ENCODE data around the gene CLCN1. TPM values are rescaled to one million over a fixed set of nuclear protein-coding genes. Genes with fewer than 3 reads are reported as not detected.

Gene CLCN1
- total RNA-seq, 1 experiment from 2014 or later = 0.13 TPM

GRCh38 chr7:143390104-143390772 lies 74.3 kb downstream of the CLCN1 start:
- no peak overlapping the region for H2BK120ac ChIP-seq (ENCODE audit: low read depth, low read length, poor library complexity, severe bottlenecking)
- peaks cover 45 to 74% (median 64%) of the 10 kb centered on the region in 3 experiments for H3K36me3 Mint-ChIP-seq (ENCODE audit: insufficient read depth in 1 of 3, low read depth in 3 of 3)
- no peaks in the 10 kb centered on the region; the same call in 1 of the 2 replicates for H3K27me3 Mint-ChIP-seq (ENCODE audit: low read depth)
- no peaks in the 10 kb centered on the region; the same call in 1 of the 2 replicates for H3K4me1 ChIP-seq (ENCODE audit: insufficient read depth, low read length)
- no peak overlapping the region for H2AFZ ChIP-seq (ENCODE audit: low read length)
- H3K9me3 Mint-ChIP-seq = no peaks in the 10 kb centered on the region
- peaks cover 1% of the 10 kb centered on the region for H4K20me1 ChIP-seq (ENCODE audit: control insufficient read depth, insufficient read depth, insufficient read length)
- H4K8ac ChIP-seq (replicated peaks; ENCODE audit: insufficient read length, low read depth, low read length) = no peak overlapping the region
- peaks cover 4 to 7% of the 10 kb centered on the region in 2 experiments for H3K4me1 Mint-ChIP-seq
- TF ChIP-seq CTCF (conservative IDR thresholded peaks at IDR 0.05) = no peak
- H3K27me3 ChIP-seq (ENCODE audit: insufficient read depth, low read length) = no peaks in the 10 kb centered on the region
- H3K4me2 ChIP-seq (ENCODE audit: insufficient read depth, insufficient read length, low read length) = no peak overlapping the region
- H3K27ac Mint-ChIP-seq = peak overlapping the region; percentile 45 to 92 (median 57); a peak in 3 of 7 replicates
- H3K4me3 Mint-ChIP-seq = no peak overlapping the region
- H4K91ac ChIP-seq (ENCODE audit: insufficient read length, low read depth, low read length) = no peak overlapping the region
- H3K18ac ChIP-seq (ENCODE audit: insufficient read length, low read depth, low read length) = no peak overlapping the region
- DNase-seq = peak; percentile 30
- no peak overlapping the region for H3K56ac ChIP-seq (ENCODE audit: insufficient read length, low read depth, low read length)
- H3K9ac ChIP-seq (ENCODE audit: extremely low read depth, insufficient read length, low read length) = no peak overlapping the region
- no peak overlapping the region for H2BK15ac ChIP-seq (ENCODE audit: low read depth, low read length)
- H2BK12ac ChIP-seq (ENCODE audit: insufficient read length, low read depth, low read length) = no peak overlapping the region
- H4K5ac ChIP-seq (ENCODE audit: insufficient read length, low read depth, low read length) = no peak overlapping the region
- H3K14ac ChIP-seq (ENCODE audit: insufficient read depth, low read length) = no peak overlapping the region
- H3T11ph ChIP-seq (ENCODE audit: low read length) = no peak overlapping the region
- H3K9me3 ChIP-seq (ENCODE audit: control insufficient read depth, low read depth, low read length) = no peaks in the 10 kb centered on the region
- no peak overlapping the region for H3K4ac ChIP-seq (ENCODE audit: low read depth, low read length)
- peaks cover 1% of the 10 kb centered on the region; the same call in 1 of the 2 replicates for H3K79me2 ChIP-seq (ENCODE audit: insufficient read depth, low read length)
- H2BK5ac ChIP-seq (ENCODE audit: insufficient read length, low read length) = no peak overlapping the region
- H3K27ac ChIP-seq (ENCODE audit: insufficient read length, low read depth, low read length) = no peak overlapping the region
- H2BK20ac ChIP-seq (ENCODE audit: low read depth, low read length, poor library complexity, severe bottlenecking) = no peak overlapping the region
- no peaks in the 10 kb centered on the region for H3K79me1 ChIP-seq (ENCODE audit: insufficient read depth, low read depth, low read length, poor library complexity, severe bottlenecking)
- H3K23me2 ChIP-seq (ENCODE audit: insufficient read length, low read depth, low read length, poor library complexity, severe bottlenecking) = no peaks in the 10 kb centered on the region
- WGBS (ENCODE audit: extremely low coverage, insufficient read length, low lambda C conversion rate) = no CpG with 5 or more reads among the region's 10 CpGs
- no peak overlapping the region for H2AK5ac ChIP-seq (ENCODE audit: insufficient read length, low read length)
- no peak overlapping the region for H3K23ac ChIP-seq (ENCODE audit: insufficient read length, low read depth, low read length)
